ENCODE measurements around the gene NOP58. TPM values are rescaled to one million over a fixed set of nuclear protein-coding genes. Genes with fewer than 3 reads are reported as not detected.
A peak's percentile ranks its signal among the peaks of the same experiment; 100 is the strongest.
"Not testable (repeated sequence)": the region's sequence is repeated elsewhere in the genome, so short reads cannot be mapped to it uniquely, and the experiment has no call there.

Gene NOP58
- total and polyA plus RNA-seq, 2 of the 8 experiments (the other 6 are each of a cell fraction or from before 2014, with no cell fraction given) = 41.5 to 133 TPM

GRCh38 chr2:202276078-202276720 is 10.6 kb downstream of the NOP58 start:
- WGBS, 2 experiments (ENCODE audit: extremely low coverage in 1 of 2, insufficient coverage in 1 of 2, insufficient read length in 1 of 2, insufficient replicate concordance in 2 of 2, low coverage in 1 of 2, low lambda C conversion rate in 2 of 2, missing lambda C conversion rate in 1 of 2) = 97% methylated on average over 11 of the region's 11 CpGs; no CpG with 5 or more reads in 1 of the 2 experiments
- not testable (repeated sequence) for H3K4me1 ChIP-seq (replicated peaks in 1 of 4; ENCODE audit: control insufficient read depth in 3 of 4, insufficient read depth in 4 of 4, low read length in 3 of 4); H4K8ac ChIP-seq (ENCODE audit: extremely low read depth, insufficient read depth, low read length); H2BK15ac ChIP-seq (ENCODE audit: low read length); H3K4me2 ChIP-seq (ENCODE audit: insufficient read depth in 1 of 2, low read depth in 2 of 2, low read length in 2 of 2); H3K14ac ChIP-seq (ENCODE audit: insufficient read length); H2BK5ac ChIP-seq (ENCODE audit: low read depth, low read length); H3K4me3 ChIP-seq (ENCODE audit: extremely low read depth in 1 of 4, insufficient read depth in 2 of 4, low read depth in 3 of 4, low read length in 4 of 4); FAIRE-seq; H3K18ac ChIP-seq (ENCODE audit: extremely low read depth, low read length); H2BK120ac ChIP-seq (replicated peaks; ENCODE audit: low read depth, low read length); H3K27ac ChIP-seq (ENCODE audit: low read depth, low read length); H4K91ac ChIP-seq (replicated peaks; ENCODE audit: insufficient read length, low read length); H2BK20ac ChIP-seq (ENCODE audit: low read length); H3K9me3 ChIP-seq (ENCODE audit: insufficient read depth in 2 of 2, low read depth in 1 of 2, low read length in 1 of 2); H3K23me2 ChIP-seq (ENCODE audit: low read depth, low read length); H2BK12ac ChIP-seq (ENCODE audit: low read depth, low read length); H3K23ac ChIP-seq (ENCODE audit: insufficient read length); H2AK5ac ChIP-seq (ENCODE audit: low read depth, low read length); H3K9ac ChIP-seq (replicated peaks in 1 of 4; ENCODE audit: extremely low read depth in 1 of 4, low read depth in 3 of 4, low read length in 3 of 4); H3K4ac ChIP-seq (replicated peaks; ENCODE audit: insufficient read length, low read depth, low read length); H3K79me1 ChIP-seq (ENCODE audit: low read depth, low read length); H4K5ac ChIP-seq (ENCODE audit: insufficient read length, low read depth, low read length); H3K56ac ChIP-seq (replicated peaks; ENCODE audit: insufficient read length, low read depth, low read length); H2AFZ ChIP-seq (ENCODE audit: low read length); H3K27me3 ChIP-seq (replicated peaks in 1 of 4; ENCODE audit: control insufficient read depth in 3 of 4, extremely low read depth in 1 of 4, insufficient read depth in 3 of 4, low read length in 3 of 4)
- ChIA-PET POLR2A (ENCODE audit: partially characterized antibody) (interaction anchor here (2.6 kb wide), 1 partner anchor 12 kb away, joined by 10 read pairs; no protein-coding TSS in a partner anchor), CTCF (ENCODE audit: partially characterized antibody) (interaction anchor here (0.7 to 3.6 kb wide), 4 partner anchors 17 to 1405 kb away, joined by 3 to 13 read pairs (median 3); no protein-coding TSS in a partner anchor)
- H4K20me1 ChIP-seq (replicated peaks in 1 of 2; ENCODE audit: control insufficient read depth in 1 of 2, insufficient read depth in 2 of 2, low read length in 2 of 2) = peaks cover 17 to 28% of the 10 kb centered on the region in 2 experiments
- DNase-seq (ENCODE audit: low read depth in 1 of 2, low spot score in 2 of 2) = peak in 1 of 2 experiments; percentile 19
- H3K79me2 ChIP-seq (ENCODE audit: control insufficient read depth in 1 of 2, insufficient read depth in 2 of 2, low read length in 2 of 2) = peaks cover 16 to 96% of the 10 kb centered on the region in 2 experiments
- peaks cover 3 to 51% (median 33%) of the 10 kb centered on the region in 4 experiments for H3K36me3 ChIP-seq (ENCODE audit: control insufficient read depth in 2 of 4, insufficient read depth in 4 of 4, low read length in 3 of 4)

All from H1 (cell line).